Measurements from ENCODE around the gene PBXIP1. TPM values are rescaled to one million over a fixed set of nuclear protein-coding genes. Genes with fewer than 3 reads are reported as not detected.

Gene PBXIP1
- total and polyA plus RNA-seq, 2 of the 13 experiments (the other 11 are each of a cell fraction or from before 2014, with no cell fraction given): 16.3 to 31.9 TPM

- TF ChIP-seq ZNF317 (CRISPR knock-in tag; IDR thresholded peaks at IDR 0.05): no peak
- TF ChIP-seq KDM3A (CRISPR knock-in tag; IDR thresholded peaks at IDR 0.05; ENCODE audit: low read depth): peak; percentile 86; the same call in 1 of the 2 replicates
- no peak for TF ChIP-seq ZNF280D (CRISPR knock-in tag; IDR thresholded peaks at IDR 0.05)
- TF ChIP-seq ZNF414 (CRISPR knock-in tag; IDR thresholded peaks at IDR 0.05): peak; percentile 91; the same call in 1 of the 2 replicates
- TF ChIP-seq TERF1 (CRISPR knock-in tag; IDR thresholded peaks at IDR 0.05): no peak
- TF ChIP-seq ZSCAN29 (CRISPR knock-in tag; conservative IDR thresholded peaks at IDR 0.05): no peak; the same call in 1 of the 2 replicates
- TF ChIP-seq RXRA (CRISPR knock-in tag; IDR thresholded peaks at IDR 0.05): peak; percentile 40; the same call in 1 of the 2 replicates
- TF ChIP-seq YY1 (IDR thresholded peaks at IDR 0.05; ENCODE audit: insufficient read depth, insufficient replicate concordance, low read depth, low read length): peak; percentile 71
- peak; percentile 64; the same call in 1 of the 2 replicates for TF ChIP-seq TFDP2 (CRISPR knock-in tag; IDR thresholded peaks at IDR 0.05)
- 0 out of 2 replicates have a peak, but pooled peaks have one; percentile 56 for TF ChIP-seq ZNF205 (CRISPR knock-in tag; IDR thresholded peaks at IDR 0.05)
- TF ChIP-seq FOXM1 (CRISPR knock-in tag; IDR thresholded peaks at IDR 0.05): no peak
- no peak for TF ChIP-seq ZNF3 (CRISPR knock-in tag; IDR thresholded peaks at IDR 0.05)
- 0 out of 4 replicates have a peak, but pooled peaks of 1 of the 2 experiments have one; percentile 3 for TF ChIP-seq EP300 (IDR thresholded peaks at IDR 0.05; ENCODE audit: low read depth in 2 of 2, low read length in 2 of 2)
- TF ChIP-seq EP300 (CRISPR knock-in tag; IDR thresholded peaks at IDR 0.05; ENCODE audit: borderline replicate concordance): peak; percentile 73; the same call in 1 of the 2 replicates
- no peak for TF ChIP-seq ZNF33A (CRISPR knock-in tag; IDR thresholded peaks at IDR 0.05; ENCODE audit: borderline replicate concordance)
- no peak for TF ChIP-seq MXD3 (CRISPR knock-in tag; IDR thresholded peaks at IDR 0.05)
- peak; percentile 54; the same call in 1 of the 2 replicates for TF ChIP-seq ZNF878 (CRISPR knock-in tag; IDR thresholded peaks at IDR 0.05)
- no peak for TF ChIP-seq ZEB1 (IDR thresholded peaks at IDR 0.05; ENCODE audit: insufficient replicate concordance, low read depth)
- TF ChIP-seq ZSCAN22 (CRISPR knock-in tag; IDR thresholded peaks at IDR 0.05): no peak
- no peak; the same call in 1 of the 2 replicates for TF ChIP-seq RARA (CRISPR knock-in tag; IDR thresholded peaks at IDR 0.05)
- peak; percentile 87 for TF ChIP-seq BHLHE40 (IDR thresholded peaks at IDR 0.05; ENCODE audit: low read length)
- no peak; the same call in none of the 2 replicates for TF ChIP-seq ZNF713 (CRISPR knock-in tag; IDR thresholded peaks at IDR 0.05)
- TF ChIP-seq TBX3 (IDR thresholded peaks at IDR 0.05; ENCODE audit: borderline replicate concordance): no peak; the same call in 1 of the 2 replicates
These were observed 5.6 kb upstream of the PBXIP1 start, which contains the start of gene PYGO2 (continued) for GRCh38 chr1:154961207-154962155.
